GM18519 (cell line): Measurements from ENCODE around the gene CASKIN1.

Source experiments
- ATAC-seq: cut with Tn5 transposase; IDR thresholded peaks from one replicate; pipeline ENCODE4 v1.9.1; 2021; ENCODE audit warnings: mild to moderate bottlenecking, moderate library complexity; ENCODE audit not compliant: unreplicated experiment, low FRiP score

CASKIN1 gene

GRCh38 chr16:2197765-2198164 lies 1.4 kb upstream of the CASKIN1 start:
- ATAC-seq: no peak

DNA sequence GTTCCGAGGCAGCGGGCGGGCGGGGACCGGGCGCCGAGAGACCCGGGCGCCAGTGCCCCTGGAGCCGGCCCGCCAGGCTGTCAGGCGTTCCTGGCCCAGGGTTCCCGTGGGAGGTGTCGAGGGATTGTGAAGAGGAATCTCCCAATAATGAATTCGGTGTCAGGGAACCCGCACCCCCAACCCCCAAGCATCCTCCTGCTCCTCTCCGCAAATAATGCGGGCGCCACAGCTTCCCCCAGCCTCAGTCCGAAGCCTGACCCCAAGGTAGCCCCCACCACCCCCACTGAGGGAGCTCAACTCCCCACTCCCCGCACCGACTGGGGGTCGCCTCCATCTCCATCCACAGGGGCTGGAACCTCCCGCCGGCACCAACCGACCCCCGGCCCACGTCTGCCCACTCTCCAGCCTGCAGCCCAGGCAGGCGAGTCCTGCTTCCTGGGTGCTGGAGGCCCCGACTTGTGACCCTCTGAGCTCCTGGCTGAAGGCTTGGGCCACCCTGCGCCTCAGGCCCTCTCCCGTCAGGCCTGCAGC lies 641 bp upstream of the CASKIN1 start:
- ATAC-seq: no peak

- ATAC-seq: no peak
Measured at GRCh38 chr16:2195322-2196161, 863 bp downstream of the CASKIN1 start.

- no peak for ATAC-seq
Measured at GRCh38 chr16:2194852-2195321, 1.5 kb downstream of the CASKIN1 start.

- ATAC-seq: no peak
Measured at GRCh38 chr16:2194166-2194834, 2.1 kb downstream of the CASKIN1 start.

GRCh38 chr16:2191446-2191706 lies 5.0 kb downstream of the CASKIN1 start:
- no peak for ATAC-seq

DNA sequence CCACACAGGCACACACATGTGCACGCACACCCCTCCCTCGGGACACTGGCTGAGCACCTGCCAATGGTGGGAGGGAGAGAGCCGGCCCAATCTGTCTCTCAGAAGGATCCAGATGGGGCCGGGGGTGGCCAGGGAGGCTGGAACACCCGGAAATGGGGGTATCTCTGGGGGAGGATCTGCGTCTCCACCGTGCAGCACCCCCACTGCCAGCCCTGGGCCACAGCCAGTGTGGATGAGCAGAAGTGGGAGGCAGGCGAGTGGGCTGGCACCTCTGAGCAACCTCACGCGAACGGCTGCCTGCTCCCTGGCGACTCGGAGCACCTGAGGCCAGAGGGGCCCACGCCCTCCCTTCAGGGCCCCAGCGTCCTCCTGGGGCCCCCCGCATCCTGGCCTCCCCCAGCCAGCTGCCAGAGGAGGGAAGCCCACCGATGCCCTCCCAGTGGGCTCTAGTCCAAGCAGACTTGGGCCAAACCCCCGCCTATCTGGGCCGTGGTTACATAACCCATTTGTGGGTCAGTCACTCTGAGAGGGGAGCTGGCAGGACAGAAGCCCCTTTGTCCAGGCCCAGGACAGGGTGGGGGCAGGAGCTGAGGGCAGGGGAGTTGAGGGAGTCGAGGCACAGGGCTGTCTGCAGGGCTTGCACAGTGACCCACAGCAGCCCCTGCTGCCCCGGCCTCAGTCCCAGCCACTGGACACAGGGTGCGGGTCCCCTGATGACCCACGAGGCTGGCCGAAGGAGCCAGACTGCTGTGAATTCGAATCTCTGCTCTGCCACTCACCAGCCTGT lies 5.6 kb downstream of the CASKIN1 start:
- no peak for ATAC-seq

DNA sequence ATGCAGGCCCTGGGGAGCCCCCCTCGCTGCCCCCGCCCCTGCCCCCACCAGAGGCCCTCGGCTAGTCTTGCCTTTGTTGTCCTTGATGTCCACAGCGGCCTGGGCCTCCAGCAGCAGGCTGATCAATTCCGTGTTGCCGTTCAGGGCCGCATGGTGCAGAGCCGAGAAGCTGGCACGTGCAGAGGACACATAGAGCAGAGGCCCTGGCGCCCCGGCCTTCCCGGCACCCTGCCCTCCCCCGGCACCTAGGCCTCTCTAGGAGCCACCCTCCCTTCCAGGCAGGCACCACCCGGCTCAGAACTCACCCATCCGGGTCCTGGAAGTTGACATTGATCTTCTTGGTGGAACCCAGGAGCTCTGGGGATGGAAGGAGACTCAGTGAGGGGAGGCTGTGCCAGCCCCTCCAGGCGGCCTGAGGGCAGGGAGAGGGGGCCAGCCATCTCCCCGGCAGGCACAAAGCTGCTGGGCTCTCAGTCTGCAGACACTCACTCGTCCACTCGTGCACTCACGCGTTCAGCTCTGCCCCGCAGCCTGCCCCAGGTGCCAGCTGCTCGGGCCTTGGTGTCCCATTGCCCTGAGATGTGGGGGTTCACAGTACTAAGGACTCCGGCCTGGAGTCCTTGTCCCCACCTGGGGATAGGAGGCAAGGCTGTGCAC lies 6.3 kb downstream of the CASKIN1 start:
- ATAC-seq: no peak

DNA sequence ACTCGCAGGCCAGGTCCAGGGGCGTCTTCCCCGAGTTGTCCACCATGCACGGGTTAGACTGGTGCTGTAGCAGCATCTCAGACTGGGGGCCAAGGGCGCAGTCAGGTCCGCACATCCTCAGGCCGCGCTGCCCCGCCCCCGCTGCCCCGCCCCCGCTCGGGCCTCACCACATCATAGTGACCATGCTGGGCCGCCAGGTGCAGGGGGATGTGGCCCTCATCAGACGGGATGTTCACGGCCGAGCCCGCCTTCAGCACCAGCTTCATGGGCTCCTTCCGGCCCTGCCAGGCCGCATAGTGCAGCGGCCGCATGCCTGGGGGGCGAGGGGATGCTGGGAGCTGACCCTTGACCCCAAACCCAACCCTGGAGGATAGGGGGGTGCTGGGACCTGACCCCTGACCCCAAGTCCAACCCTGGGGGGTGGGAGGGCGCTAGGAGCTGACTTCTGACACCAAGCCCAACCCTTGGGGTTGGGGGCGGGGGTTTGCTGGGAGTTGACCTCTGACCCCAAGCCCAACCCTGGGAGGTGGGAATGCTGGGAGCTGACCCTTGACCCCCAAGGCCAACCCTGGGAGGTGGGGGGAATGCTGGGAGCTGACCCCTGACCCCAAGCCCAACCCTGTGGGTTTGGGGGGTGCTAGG lies 7.0 kb downstream of the CASKIN1 start:
- no peak for ATAC-seq

- ATAC-seq: no peak
Measured at GRCh38 chr16:2188395-2188794, 8.0 kb downstream of the CASKIN1 start.

DNA sequence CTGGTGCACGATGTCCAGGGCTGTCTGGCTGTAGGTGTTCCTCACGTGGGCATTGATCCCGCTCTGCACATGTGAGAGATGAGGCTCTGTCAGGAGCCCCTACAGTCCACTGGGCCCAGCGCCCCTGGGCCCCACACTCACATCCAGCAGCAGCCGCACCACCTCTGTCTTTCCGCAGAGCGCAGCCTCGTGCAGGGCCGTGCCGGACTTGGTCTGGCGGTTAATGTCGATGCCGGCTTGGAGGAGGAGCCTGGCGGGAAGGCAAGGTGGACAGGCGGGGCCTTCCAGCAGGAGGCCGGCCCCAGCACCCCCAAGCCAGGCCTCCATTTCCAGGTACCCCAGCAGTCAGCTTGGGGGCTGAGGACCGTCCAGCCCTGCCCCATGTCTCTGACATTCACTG lies 9.2 kb downstream of the CASKIN1 start:
- no peak for ATAC-seq

GRCh38 chr16:2186505-2186904 lies 9.9 kb downstream of the CASKIN1 start:
- no peak for ATAC-seq

DNA sequence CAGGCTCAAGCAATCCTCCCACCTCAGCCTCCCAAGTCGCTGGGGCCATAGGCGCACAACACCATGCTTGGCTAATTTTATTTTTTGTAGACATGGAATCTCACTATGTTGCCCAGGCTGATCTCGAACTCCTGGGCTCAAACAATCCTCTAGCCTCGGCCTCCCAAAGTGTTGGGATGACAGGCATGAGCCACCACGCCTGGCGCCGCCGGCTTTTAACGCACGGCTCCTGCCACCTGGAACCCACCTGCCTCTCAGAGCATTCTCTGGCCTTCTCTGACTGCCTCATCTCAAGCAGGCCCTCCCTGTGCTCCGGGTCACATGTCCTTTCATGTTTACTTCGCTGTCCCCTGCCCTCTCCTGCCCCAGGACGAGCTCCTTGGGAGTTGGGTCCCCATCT lies 10.3 kb downstream of the CASKIN1 start:
- no peak for ATAC-seq

DNA sequence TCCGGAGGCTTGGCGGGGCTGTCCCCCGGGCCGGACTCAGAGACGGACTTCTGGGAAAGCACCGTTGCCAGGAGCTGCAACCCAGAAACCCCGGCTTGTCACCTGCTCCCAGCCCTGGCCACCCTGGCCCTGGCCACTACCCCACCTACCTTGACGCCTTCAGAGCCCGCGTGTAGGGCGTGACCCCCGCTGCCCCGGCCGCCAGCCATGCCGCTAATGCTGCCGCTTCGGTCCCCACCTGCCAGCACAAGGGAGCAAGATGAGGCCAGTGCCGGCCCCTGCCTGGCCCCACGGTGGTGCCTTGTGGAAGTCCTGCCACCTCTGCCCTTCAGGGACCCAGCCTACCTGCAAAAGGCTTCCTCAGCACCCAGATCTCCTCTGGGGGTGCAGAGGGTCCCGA lies 11.4 kb downstream of the CASKIN1 start:
- ATAC-seq: no peak

DNA sequence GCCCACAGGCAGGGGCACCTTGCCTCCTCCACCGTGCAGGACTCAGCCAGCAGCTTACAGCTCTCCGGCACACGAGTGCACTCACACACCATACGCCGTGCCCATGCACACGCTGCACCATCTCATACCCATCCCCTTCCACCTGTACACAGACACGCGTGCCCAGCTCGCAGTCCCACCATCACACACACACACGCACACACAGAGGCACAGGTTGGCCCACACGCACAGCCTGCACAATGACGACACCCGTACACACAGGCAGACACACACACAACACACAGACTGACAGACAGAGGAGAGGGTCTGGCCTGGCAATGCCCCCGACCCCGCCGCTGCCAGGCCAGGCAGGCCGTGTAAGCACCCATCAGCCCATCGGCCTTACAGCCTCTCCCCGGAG lies 12.1 kb downstream of the CASKIN1 start:
- ATAC-seq: no peak

GRCh38 chr16:2183671-2184070 lies 12.7 kb downstream of the CASKIN1 start:
- ATAC-seq: no peak

GRCh38 chr16:2181952-2182351 lies 14.5 kb downstream of the CASKIN1 start:
- ATAC-seq: no peak

DNA sequence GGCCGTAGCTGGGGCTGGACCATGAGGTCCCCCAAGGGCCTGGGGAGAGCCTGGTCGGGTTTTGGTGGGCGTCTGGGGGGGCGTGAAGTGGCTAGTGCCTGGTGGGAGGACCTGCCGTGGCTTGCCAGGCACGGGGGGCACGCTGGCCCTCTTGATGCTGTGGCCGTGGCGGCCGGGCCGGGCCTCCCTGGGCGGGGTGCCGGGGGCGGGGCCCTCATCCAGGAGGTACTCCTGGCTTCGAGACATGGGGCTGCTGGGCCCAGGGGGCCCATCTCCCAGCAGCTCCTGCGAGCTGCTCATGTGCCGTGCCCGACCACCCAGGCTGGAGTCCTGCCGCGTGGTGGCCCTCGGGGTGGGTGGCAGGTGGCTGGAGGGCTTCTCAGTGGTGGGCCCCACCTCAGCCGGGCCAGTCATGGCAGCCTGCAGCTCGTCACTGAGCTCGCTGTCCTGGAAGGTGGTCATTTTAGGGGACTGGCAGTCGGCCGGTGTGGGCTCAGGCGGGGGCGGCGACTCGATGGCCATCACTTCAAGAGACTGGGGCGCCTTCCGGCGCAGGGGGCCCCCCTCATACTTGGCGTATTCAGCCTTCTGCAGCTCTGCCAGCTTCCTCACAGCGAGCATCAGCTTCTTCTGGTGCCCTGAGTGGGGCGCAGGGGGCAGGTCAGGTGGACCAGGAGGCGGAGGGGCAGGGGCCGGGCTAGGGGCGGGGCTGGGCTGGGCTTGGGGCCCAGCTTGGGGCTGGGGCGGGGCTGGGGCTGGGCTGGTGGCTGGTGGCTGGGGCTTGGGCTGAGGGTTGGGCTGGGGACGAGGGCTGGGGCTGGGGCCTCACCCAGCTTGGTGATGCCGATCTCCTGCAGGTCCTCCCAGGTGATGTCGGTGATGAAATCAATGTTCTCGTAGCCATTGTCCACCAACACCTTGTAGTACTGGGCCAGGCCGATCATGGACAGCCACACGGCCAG lies 15.2 kb downstream of the CASKIN1 start:
- ATAC-seq: no peak

DNA sequence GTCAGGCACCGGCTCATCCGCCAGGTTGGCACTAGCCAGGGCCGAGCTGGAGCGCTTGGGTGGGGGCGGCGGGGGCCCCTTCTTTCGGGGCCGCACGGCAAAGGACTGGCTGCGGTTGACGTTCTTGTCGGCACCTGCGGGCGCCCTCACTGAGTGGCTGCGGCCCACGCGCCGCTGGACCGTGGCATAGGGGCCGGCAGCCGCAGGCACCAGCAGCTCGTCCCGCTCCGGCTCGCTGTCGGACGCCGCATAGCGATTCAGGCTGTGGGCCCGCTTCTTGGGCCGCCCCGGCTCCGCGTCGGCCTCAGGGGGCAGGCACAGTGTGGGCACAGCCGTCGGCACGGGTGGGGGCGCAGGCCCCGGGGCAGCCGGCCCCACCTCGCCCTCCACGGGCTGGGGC lies 15.9 kb downstream of the CASKIN1 start:
- no peak for ATAC-seq
